HUDEP-2 (cell line): ENCODE measurements around the gene FUBP3.
"Not testable (repeated sequence)": the region's sequence is repeated elsewhere in the genome, so short reads cannot be mapped to it uniquely, and the experiment has no call there.

Experiments used
- DNase-seq, 76 experiments: peaks; one replicate each; lab custom pipeline; 2025; ENCODE audit not compliant: unreplicated experiment in 76 of 76; lab: John Stamatoyannopoulos, UW

The FUBP3 gene

DNA sequence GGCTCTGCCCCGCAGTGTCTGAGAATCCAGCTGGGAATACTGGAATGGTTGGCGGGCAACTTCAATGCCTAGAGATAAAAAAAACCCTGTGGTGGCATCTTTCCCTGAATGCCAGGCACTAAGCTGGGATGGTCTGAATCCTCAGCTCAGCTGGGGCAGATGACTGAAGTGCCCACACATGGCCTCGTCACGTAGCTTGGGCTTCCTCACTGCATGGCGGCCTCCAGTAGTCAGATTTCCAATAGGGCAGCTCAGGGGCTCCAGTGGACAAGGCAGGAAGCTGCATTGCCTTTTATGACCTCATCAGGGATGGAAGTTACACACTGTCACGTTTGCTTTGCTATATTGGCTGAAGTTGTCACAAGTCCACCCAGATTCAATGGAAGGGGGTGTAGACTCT is 24.3 kb upstream of the FUBP3 start:
- DNase-seq = no peak

- DNase-seq = no peak
Observed at GRCh38 chr9:130555968-130556367, 23.4 kb upstream of the FUBP3 start.

DNA sequence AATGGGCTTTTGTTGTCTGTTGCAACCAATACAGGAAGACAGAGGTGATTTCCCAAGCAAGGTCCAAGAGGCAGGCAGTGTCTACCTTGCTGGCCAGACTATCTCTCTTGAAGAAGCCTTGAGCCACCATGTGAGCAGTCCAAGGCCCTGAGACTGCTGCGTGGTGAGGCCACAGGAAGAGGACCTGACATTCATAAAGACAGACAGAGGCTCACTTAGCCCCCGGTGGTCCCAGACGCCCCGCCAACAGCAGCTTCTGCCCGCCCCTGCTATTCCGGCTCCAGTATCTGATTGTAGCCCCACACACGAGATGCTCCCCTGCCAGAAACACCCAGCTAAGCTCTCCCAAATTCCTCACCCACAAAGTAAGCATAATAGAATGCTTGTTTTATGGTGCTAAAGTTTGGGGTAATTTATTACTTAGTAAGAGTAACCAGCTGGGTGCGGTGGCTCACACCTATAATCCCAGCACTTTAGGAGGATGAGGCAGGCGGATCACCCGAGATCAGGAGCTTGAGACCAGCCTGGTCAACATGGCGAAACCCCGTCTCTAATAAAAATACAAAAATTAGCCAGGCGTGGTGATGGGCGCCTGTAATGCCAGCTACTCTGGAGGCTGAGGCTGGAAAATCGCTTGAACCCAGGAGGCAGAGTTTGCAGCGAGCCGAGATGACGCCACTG is 22.8 kb upstream of the FUBP3 start:
- DNase-seq = no peak

DNA sequence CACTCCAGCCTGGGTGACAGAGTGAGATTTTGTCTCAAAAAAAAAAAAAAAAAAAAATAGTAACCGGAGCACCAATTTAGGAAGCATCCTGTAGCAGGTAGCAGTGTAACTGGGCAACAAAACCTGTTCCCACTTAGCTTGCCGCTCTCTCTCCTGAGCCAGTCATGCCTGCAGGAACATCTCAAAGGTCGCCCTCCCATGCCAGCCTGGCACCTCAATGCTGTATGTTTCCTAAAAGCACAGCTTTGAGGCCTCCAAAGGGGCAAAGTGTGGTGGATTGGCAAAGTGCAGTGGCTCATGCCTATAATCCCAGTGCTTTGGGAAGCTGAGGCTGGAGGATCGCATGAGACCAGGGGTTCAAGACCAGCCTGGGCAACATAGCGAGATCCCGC is 22.3 kb upstream of the FUBP3 start:
- no peak for DNase-seq

GRCh38 chr9:130561056-130561455 is 18.3 kb upstream of the FUBP3 start:
- DNase-seq = no peak

DNA sequence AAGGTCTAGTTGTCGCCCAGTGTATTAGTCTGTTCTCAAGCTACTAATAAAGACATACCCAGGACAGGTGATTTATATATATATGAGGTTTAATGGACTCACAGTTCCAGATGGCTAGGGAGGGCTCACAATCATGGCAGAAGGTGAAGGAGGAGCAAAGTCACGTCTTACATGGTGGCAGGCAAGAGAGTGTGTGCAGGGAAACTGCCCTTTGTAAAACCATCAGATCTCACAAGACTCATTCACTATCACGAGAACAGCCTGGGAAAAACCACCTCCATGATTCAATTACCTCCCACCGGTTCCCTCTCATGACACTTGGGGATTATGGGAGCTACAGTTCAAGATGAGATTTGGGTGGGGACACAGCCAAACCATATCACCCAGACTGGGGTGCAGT is 16.9 kb upstream of the FUBP3 start:
- DNase-seq = not testable (repeated sequence)

DNA sequence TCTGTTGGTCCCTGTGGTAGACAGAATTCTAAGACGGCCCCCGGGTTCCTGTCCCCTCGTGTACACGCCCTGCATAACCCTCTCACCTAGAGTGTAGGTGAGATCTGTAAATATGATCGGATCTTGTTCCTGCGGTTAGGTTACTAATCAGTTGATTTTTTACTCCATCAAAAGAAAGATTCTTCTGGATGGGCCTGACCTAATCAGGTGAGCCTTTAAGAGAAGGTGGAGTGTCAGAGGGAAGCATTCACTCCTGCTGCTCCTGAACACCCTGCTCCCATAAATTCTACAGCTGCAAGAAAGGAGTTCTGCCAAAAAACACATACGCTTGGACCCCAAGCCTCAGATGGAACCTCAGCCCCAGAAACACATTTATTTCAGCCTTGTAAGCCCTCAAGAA is 15.6 kb upstream of the FUBP3 start:
- DNase-seq = no peak

- no peak for DNase-seq
Observed at GRCh38 chr9:130565792-130566191, 13.6 kb upstream of the FUBP3 start.

DNA sequence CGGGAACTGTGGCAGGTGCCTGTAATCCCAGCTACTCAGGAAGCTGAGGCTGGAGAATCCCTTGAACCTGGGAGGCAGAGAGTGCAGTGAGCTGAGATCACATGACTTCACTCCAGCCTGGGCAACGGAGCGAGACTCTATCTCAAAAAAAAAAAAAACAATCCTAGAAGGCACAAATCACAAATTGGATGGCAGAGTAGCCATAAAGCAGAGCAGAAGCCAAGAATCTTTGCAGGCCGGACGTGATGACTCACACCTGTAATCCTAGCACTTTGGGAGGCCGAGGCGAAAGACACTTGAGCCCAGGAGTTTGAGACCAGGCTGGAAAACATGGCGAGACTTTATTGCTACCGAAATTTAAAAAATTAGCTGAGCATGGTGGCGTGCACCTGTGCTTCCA is 9.2 kb upstream of the FUBP3 start:
- DNase-seq = no peak

DNA sequence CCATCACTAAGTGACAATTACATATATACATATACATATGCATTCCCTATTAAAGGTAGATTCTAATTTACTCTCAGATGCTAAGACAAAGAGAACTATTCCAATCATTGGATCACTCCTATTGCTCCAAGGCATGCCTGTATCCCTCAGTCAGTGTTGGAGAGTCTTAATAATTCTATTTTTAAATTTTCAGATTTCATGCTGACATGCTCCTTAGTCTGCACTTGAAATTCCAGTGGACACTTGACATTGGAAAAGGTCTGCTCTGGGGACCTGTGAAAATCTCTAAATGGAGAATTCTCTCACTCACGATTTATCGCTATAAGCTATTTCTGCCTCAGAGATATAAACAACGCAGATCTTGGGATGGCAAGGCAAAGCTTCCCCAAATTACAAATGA is 3.9 kb upstream of the FUBP3 start:
- no peak for DNase-seq

DNA sequence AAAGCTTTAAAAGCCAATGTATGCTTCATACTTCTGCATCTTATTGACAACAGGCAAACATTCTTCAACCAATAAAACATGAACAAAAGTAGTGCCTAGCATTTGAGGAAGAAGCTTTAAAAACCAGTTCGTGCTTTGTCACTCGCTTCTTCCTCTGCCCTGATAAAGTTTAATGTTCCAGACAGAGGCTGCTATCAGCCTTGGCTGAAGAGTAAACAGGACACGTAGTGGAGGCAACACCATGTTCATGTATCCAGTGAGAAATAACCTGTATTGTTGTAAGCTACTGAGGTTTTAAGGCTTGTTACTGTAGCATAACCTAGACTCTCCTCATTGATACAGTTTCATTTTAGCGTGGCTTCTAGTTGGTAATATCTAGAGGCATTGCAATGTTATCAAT is 3.2 kb upstream of the FUBP3 start:
- no peak for DNase-seq

DNA sequence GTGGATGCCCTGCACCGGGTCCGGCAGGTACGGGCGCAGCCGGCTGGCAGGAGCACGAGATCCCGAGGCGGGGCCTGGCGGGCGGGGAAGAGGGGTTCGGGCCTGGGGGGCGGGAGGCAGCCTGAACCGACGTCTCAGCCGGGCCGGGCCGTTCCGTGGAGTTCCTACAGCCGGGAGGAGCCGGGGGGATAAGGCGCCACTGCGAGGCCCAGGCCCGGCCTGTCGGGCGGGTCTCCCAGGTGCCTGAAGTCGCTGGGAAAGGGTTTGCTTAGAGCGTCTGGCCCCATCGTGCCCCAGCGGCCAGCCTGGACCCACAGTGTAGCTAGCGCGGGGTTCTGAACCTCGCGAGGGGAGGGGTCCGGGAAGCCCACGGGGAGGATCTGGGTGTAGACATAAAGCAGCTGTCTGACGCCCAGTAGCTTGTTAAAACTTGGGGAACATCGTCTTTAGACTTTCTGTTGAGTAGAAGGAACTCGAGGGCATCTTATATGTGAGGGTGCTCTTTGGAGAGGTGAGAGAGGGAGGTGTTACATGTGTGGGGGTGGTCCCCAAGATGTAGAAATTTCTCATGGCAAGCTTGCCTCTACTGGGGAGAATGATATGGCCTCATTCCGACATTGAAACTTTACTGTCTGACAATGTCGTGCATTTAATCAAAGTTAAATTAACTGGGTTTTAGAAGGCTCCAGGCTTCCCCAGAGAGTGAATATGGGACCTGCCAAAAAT is 524 bp downstream of the FUBP3 start:
- DNase-seq = peak in 4 of 76 experiments; percentile 3 to 32 (median 18)

GRCh38 chr9:130581766-130582165 is 2.4 kb downstream of the FUBP3 start:
- DNase-seq = no peak

DNA sequence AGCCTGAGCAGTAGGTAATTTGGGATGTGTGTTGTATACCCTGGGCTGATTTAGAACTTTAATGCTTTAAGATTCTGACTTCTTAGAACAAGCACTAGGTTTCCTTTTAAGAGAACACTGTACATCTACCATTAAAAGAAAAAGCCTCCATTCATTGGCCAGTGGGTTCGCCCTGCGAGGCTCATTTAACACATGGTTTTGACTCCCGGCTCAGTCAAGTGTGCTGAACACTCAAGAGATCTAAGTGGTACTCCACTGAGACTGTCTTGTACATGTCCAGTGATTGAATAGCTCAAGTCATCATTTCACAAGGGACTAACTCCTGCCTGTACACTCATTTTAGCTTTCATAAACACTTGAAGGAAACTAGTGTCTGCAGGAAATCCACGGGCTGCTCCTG is 3.9 kb downstream of the FUBP3 start:
- no peak for DNase-seq

GRCh38 chr9:130587921-130588320 is 8.5 kb downstream of the FUBP3 start:
- DNase-seq = no peak

GRCh38 chr9:130588416-130588815 is 9.0 kb downstream of the FUBP3 start:
- no peak for DNase-seq

- DNase-seq = peak in 21 of 76 experiments; percentile 2 to 48 (median 13)
Observed at GRCh38 chr9:130589754-130590153, 10.4 kb downstream of the FUBP3 start.

DNA sequence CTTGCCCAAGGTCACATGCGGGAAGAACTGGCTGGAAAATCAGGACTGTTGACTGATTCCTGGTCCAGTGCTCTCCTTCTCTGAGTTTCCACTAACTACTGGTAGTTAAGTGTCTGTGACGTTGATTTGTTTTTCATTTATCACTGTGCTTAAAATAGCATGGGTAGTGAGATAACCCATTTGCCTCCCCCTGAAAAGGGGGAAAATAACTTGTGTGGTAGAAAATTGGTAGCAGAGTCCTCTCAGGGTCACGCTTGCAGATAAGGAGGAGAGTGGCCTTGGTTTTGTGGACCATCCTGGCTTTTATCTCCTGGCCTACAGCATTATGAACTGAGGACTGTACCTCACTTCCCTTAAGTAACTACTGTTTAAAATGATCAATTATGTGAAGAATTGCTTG is 10.9 kb downstream of the FUBP3 start:
- DNase-seq = peak in 20 of 76 experiments; percentile 5 to 49 (median 30)

DNA sequence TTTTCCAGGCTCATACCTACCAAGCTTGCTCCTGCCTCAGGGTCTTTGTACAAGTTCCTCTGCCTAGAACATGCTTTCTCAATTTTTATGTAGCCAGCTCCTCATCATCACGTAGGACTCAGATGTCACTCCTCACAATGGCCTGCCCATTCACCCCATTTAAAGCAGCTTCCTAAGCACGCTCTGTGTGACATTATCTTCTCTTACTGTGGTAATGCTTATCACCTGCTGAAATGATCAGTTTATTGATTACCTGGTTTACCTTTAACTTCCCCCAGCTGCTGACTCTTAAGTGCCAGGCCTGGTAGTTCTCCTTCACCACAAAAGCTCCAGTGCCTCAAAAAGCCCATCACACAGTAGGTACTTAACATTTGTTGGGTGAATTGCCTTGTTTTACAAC is 13.6 kb downstream of the FUBP3 start:
- DNase-seq = no peak

DNA sequence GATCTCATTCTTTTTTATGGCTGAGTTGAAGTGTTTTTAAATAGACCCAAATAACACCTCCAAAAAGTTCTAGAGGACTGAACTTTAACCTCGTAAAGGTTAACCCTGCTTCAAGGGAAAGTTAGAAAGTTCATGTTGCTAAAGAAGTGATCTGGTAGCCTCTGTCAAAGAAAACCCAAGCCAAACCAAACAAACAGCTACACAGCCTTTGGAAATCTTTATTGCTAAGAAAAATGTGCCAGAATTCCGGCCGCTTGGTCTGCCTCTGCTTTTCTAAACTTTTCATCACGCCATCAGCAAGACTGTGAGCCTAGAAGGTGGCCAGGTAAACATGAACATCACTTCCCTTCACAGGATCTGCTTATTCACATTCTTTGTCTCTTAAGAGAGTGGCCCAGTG is 17.9 kb downstream of the FUBP3 start:
- DNase-seq = no peak

- DNase-seq = no peak
Observed at GRCh38 chr9:130598188-130598587, 18.8 kb downstream of the FUBP3 start.

DNA sequence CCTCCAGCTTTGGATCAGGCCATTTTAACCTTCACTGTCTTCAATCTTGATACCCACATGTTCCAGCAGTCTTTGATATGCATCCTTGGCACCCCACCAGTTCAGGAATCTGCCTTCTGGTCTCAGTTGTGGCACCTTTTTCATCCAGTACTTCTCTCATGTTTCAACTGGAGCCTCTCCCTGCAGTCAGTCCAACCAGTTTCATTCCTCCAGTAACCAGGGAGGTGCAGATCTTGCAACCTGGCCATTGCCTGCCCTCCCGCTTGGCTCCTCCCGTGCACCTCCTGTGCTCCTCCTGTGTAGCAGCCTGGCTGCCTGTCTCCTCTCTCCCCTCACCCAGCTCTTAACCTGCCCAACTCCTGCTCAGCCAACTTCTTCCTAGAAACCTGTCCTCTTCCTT is 20.2 kb downstream of the FUBP3 start:
- peak in 3 of 76 experiments; percentile 2 to 13 (median 6) for DNase-seq
